Fibroblast of the aortic adventitia (primary cell): Measurements from ENCODE around the gene NOTCH1. TPM values are rescaled to one million over a fixed set of nuclear protein-coding genes. Genes with fewer than 3 reads are reported as not detected.

Source experiments
- DNase-seq: peaks from one replicate; pipeline ENCODE4 v3.0.0-alpha.2; 2010; ENCODE audit warnings: low read depth
- H3K4me3 ChIP-seq: 2 replicates; pipeline ENCODE4 v1.5.1; 2011; ENCODE audit warnings: low read depth, mild to moderate bottlenecking, control low read depth, low read length, moderate library complexity
- total RNA-seq: library from RNA; depleted of rRNA; stranded (reverse); fragments of >200 nt; gene quantifications from 2 replicates; pipeline ENCODE4 v1.2.3, GENCODE V29; 2012; ENCODE audit warnings: low replicate concordance
- TF ChIP-seq, protein P1 (sequence below): IDR thresholded peaks from 2 replicates; pipeline ENCODE4 v1.5.1; 2011; ENCODE audit warnings: mild to moderate bottlenecking, low read length, control low read depth, inconsistent platforms; ENCODE audit not compliant: insufficient read depth

The NOTCH1 gene
- total RNA-seq, 1 donor = 8.8 TPM

DNA sequence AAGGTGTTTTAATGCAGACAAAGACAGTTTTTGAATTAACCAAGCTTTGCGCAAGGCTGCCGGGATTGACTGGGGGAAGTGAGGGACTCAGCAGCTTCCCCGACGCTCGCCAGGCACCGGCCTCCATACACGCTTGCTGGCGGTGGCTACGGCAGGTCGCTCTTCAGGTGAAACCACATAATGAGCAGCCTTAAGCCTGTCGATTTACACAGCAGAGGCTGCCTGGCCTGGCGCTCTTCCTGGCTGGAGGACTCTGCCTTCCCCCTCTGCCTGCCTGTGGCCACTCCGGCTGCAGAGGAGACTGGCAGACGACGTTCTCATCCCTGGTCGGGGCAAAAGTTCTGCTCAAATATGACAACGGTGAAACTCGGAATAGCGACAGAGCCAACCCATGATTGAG is 9.0 kb upstream of the NOTCH1 start:
- DNase-seq = no peak

DNA sequence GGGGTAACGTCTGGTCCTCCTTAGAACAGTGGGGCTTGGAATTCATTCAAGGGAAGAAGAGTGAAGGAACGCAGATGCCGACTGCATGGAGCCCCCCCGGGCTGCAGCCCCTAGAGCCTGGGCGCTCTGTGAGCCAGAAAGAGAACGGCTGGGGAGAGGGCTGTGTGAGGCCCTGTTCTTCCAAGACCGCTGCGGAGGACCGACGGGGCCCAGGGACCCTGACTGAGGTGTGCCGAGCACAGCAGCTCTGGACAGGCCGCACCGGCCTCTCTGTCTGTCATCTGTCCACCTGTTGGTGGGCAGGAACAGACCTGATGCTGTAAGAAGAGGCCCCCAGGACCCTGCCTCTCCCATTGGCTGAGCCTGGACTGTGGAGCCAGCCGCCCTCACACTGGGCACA is 7.7 kb upstream of the NOTCH1 start:
- TF ChIP-seq, protein P1, sequence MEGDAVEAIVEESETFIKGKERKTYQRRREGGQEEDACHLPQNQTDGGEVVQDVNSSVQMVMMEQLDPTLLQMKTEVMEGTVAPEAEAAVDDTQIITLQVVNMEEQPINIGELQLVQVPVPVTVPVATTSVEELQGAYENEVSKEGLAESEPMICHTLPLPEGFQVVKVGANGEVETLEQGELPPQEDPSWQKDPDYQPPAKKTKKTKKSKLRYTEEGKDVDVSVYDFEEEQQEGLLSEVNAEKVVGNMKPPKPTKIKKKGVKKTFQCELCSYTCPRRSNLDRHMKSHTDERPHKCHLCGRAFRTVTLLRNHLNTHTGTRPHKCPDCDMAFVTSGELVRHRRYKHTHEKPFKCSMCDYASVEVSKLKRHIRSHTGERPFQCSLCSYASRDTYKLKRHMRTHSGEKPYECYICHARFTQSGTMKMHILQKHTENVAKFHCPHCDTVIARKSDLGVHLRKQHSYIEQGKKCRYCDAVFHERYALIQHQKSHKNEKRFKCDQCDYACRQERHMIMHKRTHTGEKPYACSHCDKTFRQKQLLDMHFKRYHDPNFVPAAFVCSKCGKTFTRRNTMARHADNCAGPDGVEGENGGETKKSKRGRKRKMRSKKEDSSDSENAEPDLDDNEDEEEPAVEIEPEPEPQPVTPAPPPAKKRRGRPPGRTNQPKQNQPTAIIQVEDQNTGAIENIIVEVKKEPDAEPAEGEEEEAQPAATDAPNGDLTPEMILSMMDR = no peak
- no peak for DNase-seq

More for the DNA sequence above, 9.0 kb upstream of the NOTCH1 start:
- no peak overlapping the region for H3K4me3 ChIP-seq
- TF ChIP-seq, protein P1 = no peak

DNA sequence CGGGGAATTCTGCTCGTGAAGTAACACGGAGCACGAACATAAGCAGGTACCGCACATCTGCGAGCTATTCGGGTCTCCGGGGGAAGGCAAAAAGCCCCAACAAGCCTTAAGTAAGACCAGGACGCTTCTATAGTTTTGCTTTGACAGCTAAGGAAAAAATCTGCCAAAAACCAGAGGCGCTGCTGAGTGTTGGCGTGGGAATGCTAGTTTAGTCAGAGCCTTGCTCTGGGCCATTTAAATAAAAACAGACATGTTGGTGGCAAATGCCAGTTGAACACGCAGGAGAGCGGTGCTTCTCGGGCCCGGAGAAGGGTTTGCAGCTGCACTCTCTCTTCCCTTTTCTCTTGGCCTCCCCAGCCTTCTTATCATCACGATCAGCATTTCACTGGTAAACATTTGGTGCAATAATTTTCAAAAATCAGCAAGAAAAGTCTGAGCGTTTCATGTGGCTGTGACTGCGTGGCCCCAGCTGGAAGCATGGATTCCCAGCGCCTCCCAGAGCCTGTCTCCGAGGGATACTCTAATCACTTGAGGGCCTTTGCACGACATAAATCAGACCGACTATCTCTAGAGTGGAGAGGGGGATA is 6.4 kb upstream of the NOTCH1 start:
- TF ChIP-seq, protein P1 = no peak
- peak; percentile 88 for DNase-seq
- H3K4me3 ChIP-seq = peak overlapping the region; percentile 1

More for the DNA sequence above, 7.7 kb upstream of the NOTCH1 start:
- H3K4me3 ChIP-seq = no peak overlapping the region

DNA sequence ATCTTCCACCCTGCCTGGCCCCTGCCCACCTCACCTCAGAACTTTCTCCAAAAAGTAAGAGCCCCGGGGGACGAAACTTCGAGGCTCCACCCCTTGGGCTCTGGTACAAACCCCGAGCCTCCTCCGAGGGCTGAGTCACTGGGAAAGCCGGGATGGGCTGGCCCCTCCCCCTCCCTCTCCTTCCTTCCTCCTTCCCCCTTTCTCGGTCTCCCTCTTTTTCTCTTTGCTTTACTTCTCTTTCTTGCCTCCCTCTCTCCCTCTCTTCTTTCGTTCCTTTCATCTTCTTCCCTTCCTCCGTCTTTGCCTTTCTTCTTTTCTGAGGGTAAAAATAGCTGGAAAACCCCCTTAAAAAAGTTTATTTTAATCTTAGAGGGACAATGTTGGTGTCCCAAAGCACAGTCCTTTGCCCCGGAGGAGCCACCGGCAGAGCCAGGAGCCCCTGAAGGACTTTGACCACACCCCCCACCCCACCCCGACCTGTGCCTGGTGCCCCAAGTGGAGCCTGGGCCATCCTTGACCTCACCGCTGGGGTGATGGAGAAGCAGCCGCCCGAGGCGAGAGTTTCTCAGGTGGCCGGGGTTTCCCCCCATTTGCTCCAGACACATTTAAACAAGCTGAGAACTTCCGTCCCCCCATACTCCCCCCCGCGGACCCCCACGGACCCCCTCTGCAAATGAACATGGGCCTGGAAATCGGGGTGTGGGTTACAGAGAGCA is 5.7 kb upstream of the NOTCH1 start:
- DNase-seq = peak; percentile 77
- TF ChIP-seq, protein P1 = no peak
- H3K4me3 ChIP-seq = peak overlapping the region; percentile 35

DNA sequence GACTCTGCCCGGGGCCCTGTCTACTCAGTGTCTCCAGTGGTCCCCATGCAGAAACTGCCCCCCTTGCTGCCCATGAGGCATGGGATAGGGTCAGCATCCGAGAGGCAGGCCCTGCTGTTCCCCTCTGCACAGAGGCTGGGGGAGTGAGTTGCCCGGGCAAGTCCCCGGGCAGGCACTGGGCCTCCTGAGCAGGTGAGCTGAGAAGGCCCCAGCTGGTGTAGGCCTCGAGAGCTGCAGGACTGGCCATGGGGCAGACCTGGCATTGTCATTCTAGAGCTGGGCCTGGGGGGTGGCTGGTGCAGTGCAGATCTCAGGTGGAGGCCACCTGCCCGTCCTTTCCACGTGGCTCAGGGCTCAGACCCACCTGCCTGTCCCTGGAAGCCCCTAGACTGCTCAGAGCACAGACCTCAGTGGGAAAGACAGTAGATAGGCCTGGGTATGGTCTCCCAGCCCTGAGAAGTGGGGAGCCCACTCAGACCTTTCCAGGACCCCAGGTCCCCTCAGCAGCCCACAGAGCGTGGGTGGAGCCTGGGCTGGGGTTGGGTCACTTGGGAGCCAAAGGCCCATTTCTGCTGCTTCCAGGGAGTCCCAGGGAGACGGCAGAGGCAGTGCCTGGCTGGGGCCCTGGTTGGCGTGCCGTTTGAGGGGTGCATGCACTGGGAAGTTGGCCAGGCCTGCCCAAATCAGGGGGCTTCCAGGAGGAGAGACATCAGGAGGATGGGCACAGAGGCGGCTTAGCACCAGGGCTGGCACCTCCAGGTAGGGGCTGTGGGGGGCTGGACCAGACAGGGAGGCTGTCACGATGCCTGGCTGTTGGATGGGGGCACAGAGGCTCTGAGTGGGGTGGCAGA is 4.8 kb upstream of the NOTCH1 start:
- no peak overlapping the region for H3K4me3 ChIP-seq
- no peak for DNase-seq
- TF ChIP-seq, protein P1 = no peak

DNA sequence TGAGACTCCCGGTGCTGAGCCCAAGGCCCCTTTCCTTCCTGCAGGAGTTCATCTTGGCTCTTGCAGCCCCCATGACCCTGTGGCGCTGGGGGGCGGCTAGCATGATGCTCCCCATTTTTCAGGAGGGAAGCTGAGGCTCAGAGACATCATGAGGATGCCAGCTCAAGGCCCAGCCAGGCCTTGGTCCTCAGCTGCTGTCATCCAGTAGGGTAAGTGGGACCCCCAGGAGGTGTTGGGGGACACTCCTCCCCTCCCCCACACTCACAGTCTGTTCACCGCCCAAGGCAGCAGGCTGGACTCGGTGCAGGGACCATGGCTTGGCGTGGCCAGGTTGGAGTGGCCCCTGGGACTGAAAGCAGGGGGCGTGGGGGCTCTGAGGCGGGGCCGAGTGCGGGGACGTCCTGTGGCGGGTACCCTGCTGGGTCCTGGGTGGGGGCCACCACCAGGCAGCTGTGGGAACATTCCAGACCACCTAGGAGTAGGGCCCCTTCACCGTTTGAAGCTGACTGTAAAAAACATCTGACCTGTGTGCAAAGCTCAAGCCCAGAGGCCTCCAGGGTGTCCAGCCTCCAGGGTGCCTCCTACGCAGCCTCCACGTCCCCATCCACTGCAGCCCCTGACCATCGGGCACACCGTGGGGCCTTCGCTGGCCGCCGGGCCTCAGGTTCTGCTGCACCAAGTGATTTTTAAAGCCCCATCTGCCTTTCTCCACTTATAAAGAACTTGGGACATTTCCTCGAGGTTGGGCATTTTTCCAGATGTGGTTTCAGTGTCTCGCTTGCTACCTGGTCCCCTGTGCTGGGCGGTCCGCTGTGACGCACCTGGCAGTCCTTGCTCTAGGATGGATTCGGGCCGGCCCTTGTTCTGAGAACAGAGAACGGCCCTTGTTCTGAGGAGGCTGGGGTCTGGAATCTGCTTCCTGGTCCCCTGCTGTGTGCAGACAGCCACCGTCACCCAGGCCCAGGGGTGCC is 3.4 kb upstream of the NOTCH1 start:
- H3K4me3 ChIP-seq = no peak overlapping the region
- TF ChIP-seq, protein P1 = no peak
- DNase-seq = no peak
